GM19438 (cell line): ENCODE measurements around the gene ATP1A3.
"Not testable (repeated sequence)": the region's sequence is repeated elsewhere in the genome, so short reads cannot be mapped to it uniquely, and the experiment has no call there.

Source experiments
- ATAC-seq: cut with Tn5 transposase; IDR thresholded peaks from one replicate; pipeline ENCODE4 v1.9.1; 2021; ENCODE audit warnings: low read depth; ENCODE audit not compliant: unreplicated experiment

ATP1A3 gene

DNA sequence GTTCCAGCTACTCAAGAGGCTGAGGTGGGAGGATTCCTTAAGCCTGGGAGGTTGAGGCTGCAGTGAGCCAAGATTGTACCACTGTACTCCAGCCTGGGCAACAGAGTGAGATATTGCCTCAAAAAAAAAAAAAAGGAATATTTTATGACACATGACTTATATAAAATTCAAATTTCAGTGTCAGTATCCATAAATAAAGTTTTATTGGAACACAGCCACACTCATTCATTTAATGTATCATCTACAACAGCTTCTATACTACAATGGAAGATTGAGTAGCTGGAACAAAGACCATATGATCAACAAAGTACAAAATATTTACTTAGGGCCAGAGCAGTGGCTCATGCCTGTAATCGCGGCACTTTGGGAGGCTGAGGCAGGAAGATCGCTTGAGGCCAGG, 18.7 kb upstream of the ATP1A3 start:
- not testable (repeated sequence) for ATAC-seq

DNA sequence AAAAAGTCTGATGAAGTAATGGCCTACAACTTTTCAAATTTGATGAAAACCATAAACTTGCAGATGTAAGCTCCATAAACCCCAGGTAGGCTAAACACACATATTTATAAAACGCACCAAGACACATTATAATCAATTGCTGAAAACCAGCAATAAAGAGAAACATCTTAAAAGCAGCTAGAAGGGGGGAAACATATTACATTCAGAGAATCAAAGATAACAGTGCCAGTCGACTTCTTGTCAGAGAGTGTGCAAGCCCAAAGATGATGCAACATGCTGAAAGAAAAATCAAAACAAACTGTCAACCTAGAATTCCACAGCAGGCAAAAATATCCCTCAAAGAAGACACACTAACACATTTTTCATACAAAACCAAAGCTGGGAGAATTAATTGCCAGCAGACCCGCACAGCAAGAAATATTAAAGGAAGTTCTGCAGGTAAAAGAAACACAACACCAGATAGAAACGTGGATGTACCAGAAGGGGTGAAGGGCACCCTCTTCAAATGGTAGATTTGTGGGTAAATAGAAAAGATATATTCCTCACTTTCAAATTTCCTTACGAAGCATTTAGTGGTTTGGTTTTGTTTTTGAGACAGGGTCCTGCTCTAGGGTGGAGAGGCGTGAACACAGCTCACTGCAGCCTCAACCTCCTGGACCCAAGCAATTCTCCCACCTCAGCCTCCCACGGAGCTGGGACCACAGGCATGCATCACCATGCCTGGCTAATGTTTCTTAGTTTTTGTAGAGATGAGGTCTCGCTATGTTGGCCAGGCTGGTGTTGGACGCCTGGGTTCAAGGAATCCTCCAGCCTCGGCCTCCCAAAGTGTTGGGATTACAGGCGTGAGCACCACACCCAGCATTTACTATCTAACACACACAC, 16.5 kb upstream of the ATP1A3 start:
- no peak for ATAC-seq

- ATAC-seq = no peak
Measured at GRCh38 chr19:42006569-42006968, 12.5 kb upstream of the ATP1A3 start.

GRCh38 chr19:42005504-42005903, 11.5 kb upstream of the ATP1A3 start:
- ATAC-seq = no peak

GRCh38 chr19:42003506-42004294, 9.7 kb upstream of the ATP1A3 start:
- ATAC-seq = no peak

DNA sequence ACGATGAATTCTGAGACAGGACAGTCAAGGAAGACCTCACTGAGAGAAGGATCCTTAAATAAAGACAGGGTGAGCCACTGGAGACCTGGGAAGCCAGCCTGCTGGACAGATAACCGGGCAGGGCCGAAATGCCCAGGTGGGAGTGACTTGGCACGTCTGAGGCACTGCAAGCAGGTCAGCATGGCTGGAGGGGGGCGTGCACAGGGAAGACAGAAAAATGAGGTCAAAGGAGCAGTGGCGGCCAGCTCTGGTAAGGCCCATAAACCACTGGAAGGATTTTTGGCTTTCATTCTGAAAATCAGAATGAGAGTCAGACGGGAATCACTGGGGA, 5.8 kb upstream of the ATP1A3 start:
- no peak for ATAC-seq

DNA sequence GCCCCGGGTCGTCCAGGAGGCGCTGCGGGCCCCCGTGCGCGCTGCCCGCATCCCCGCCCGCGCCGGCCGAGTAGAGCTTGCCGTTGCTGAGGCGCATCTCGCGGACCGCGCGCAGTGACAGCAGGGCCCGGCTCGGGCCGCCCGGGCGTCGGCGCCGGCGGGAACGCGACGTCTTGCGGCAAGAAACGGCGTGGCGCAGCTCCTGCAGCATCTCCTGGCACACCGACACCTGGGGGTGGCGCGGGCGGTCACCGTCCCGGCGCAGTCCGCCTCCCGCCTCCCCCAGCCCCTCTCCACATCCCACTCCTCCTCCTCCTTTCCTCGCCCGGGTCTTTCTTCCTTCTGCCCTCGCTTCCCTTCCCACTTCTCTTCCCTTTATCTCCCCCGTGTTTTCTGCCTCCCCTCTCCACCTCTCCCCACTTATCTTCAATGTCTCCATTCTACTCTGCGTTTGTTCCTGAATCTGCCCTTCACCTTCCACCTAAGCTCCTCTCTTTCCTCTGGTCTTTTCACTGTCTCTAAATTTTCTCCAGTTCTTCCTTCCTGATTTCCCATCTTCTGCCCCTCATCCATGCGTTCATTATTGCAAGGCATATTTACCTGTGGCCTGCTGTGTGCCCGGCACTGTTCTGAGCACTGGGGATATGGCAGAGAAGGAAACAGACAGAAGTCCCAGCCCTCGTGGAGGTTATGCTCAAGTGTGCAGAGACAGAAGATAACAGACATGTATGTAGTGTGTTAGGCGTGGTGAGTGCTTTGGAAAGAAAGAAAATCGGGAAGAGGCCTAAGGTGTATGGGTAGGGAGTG, 5.2 kb upstream of the ATP1A3 start:
- ATAC-seq = no peak

- ATAC-seq = no peak
Measured at GRCh38 chr19:41998246-41999020, 4.4 kb upstream of the ATP1A3 start.

DNA sequence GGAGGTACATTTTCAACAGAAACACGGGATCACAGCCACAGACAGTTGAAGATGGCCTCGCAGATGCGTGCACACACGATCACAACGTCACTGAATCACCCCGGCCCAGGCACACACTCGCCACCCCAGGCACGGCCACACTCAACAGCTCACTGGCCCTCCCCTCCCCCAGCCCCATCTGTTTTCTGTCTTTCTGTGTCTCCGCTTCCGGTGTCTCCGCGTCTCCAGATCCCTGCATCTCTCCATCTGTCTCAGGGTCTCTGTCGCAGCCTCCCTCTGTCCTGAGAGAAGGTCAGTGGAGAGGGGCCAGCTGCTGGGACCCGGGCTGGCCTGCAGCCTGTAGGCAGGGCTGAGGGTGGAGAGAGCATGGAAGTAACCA, 3.8 kb upstream of the ATP1A3 start:
- ATAC-seq = no peak

DNA sequence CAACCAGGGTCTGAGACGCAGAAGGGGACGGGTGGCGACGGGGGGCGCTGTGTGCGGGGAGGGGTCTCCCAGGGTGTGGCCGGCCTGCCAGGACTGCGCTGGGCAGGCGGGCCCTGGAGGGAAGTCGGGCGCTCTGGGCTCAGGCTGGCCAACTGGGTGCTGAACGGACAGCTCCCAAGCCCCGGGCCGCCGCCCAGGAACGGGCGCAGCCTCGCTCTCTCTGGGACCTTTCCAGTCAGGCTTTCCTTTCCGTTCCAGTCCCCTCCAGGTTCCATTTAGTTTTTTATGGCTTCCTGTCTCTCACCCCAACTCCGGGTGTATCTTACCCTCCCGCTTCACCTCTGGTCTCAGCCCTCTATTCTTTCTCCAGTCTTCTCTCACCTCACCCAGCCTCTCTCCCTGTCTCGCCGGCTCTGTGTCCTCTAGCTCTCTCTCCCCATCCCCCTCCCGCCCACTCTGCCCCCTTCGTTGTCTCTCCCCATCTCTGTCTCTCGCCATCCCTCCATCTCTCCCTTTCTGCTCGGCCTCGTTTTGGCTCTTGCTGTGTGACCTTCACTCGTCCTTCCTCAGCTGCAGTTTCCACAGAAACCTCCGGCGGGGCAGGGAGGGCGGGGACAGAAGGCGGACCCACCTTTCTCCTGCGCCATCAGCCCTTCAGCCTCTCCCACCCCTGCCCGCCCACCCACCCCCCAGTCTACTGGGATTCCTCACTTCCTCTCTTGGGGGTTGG, 3.3 kb upstream of the ATP1A3 start:
- ATAC-seq = no peak

- no peak for ATAC-seq
Measured at GRCh38 chr19:41995959-41996797, 2.1 kb upstream of the ATP1A3 start.

- no peak for ATAC-seq
Measured at GRCh38 chr19:41994994-41995958, 1.2 kb upstream of the ATP1A3 start.

DNA sequence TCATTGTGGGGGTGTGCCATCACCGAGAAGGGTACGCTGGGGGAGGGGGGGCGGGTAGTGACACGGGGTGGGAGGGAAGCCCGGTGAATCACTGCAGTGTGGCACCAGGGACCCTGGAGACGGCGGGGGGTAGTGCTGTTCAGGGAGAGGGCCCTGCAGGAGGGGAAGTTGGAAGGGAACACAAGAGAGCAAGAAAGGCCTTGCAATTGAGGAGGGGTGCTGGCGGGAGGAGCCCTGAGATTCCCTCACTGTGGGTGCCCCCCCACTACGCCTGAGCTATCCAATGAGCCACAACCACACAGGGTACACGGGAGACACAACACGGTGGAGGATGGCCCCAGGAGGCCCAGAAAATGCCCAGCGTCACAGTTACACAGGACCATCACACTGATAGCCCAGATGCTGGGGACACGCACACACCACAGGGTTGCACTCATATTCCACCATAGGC, 516 bp upstream of the ATP1A3 start:
- no peak for ATAC-seq

GRCh38 chr19:41991925-41992569, 2.0 kb downstream of the ATP1A3 start:
- ATAC-seq = not testable (repeated sequence)

GRCh38 chr19:41991025-41991424, 3.0 kb downstream of the ATP1A3 start:
- ATAC-seq = no peak

GRCh38 chr19:41990615-41991014, 3.4 kb downstream of the ATP1A3 start:
- ATAC-seq = no peak

DNA sequence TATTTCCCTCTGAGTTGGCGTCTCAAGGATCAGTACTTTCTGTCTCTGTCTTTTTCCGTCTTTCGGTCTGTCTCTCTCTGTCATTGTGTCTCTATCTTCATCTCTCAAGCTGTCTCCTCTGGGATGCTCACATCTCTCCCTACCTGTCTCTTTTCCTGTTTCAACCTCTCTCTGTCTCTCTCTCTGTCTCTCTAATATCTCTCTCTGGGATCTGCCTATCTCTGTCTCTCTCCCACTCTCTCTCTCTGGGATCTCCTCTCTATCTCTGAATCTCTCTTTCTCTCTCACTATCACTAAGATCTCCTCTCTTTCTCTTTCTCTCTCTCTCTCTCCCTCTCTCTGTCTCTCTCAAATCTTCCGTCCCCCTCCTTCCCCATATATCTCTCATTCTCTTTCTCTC, 4.0 kb downstream of the ATP1A3 start:
- ATAC-seq = no peak
